HEK293 (cell line): Measurements from ENCODE around the gene CXCL3.

ENCODE experiments used
- CTCF ChIA-PET: fragments of 350-600 bp; formaldehyde crosslinking; extraction: SDS; loops from one replicate; lab custom pipeline; 2021; ENCODE audit warnings: antibody characterized with exemption; lab: Yijun Ruan, JAX
- POLR2A ChIA-PET: fragments of 300-600 bp; formaldehyde crosslinking; extraction: SDS; loops from one replicate; lab custom pipeline; 2020; ENCODE audit warnings: antibody characterized with exemption, inconsistent platforms; lab: Yijun Ruan, JAX
- H3K27ac ChIP-seq: fragments of 200-500 bp; sonication (Bioruptor generic); 2 replicates; pipeline ENCODE4 v1.5.1; 2014; ENCODE audit warnings: low read depth, low read length, control low read depth, inconsistent platforms; ENCODE audit errors: extremely low read depth
- H3K36me3 ChIP-seq, 2 experiments: fragments of 200-500 bp in 1 of 2; sonication (Bioruptor generic) in 1 of 2; 1 replicate in 1 of 2; 2 replicates in 1 of 2; pipeline ENCODE4 v1.5.1; 2014 to 2017; ENCODE audit warnings: inconsistent platforms in 2 of 2, low read length in 2 of 2; ENCODE audit not compliant: control insufficient read depth in 2 of 2, insufficient read depth in 1 of 2
- H3K4me1 ChIP-seq: fragments of 200-500 bp; sonication (Bioruptor generic); 2 replicates; pipeline ENCODE4 v1.5.1; 2014; ENCODE audit warnings: mild to moderate bottlenecking, low read length, inconsistent platforms; ENCODE audit not compliant: control insufficient read depth, insufficient read depth
- H3K4me3 ChIP-seq: 2 replicates; pipeline ENCODE4 v1.5.1; 2011; ENCODE audit warnings: low read depth, mild to moderate bottlenecking, control low read depth, low read length, moderate library complexity
- H3K9me3 ChIP-seq: fragments of 200-500 bp; sonication (Bioruptor generic); 2 replicates; pipeline ENCODE4 v1.5.1; 2014; ENCODE audit warnings: low read depth, low read length, inconsistent platforms; ENCODE audit not compliant: control insufficient read depth, insufficient read depth
- EGR2 ChIP-seq: fragments of 450-650 bp; formaldehyde crosslinking; IDR thresholded peaks from 2 replicates; pipeline ENCODE4 v1.5.1; 2016; ENCODE audit warnings: low read depth, missing biosample characterization, missing genetic modification characterization
- HOXA7 ChIP-seq: sonication (generic); formaldehyde crosslinking; IDR thresholded peaks from 2 replicates; pipeline ENCODE4 v1.8.1; 2022; ENCODE audit warnings: missing genetic modification reagents, borderline replicate concordance
- KLF8 ChIP-seq: fragments of 450-650 bp; formaldehyde crosslinking; IDR thresholded peaks from 2 replicates; pipeline ENCODE4 v1.5.1; 2016; ENCODE audit warnings: missing biosample characterization, missing genetic modification characterization
- MZF1 ChIP-seq: fragments of 450-650 bp; formaldehyde crosslinking; IDR thresholded peaks from 2 replicates; pipeline ENCODE4 v1.5.1; 2017; ENCODE audit warnings: missing biosample characterization, missing genetic modification characterization, borderline replicate concordance
- OVOL3 ChIP-seq: fragments of 450-650 bp; formaldehyde crosslinking; IDR thresholded peaks from 2 replicates; pipeline ENCODE4 v1.5.1; 2016; ENCODE audit warnings: missing biosample characterization, missing genetic modification characterization
- PRDM10 ChIP-seq: fragments of 450-650 bp; formaldehyde crosslinking; IDR thresholded peaks from 2 replicates; pipeline ENCODE4 v1.5.1; 2016; ENCODE audit warnings: missing biosample characterization, missing genetic modification characterization
- RBAK ChIP-seq: fragments of 450-650 bp; formaldehyde crosslinking; IDR thresholded peaks from 2 replicates; pipeline ENCODE4 v1.5.1; 2016; ENCODE audit warnings: missing biosample characterization, missing genetic modification characterization
- SP3 ChIP-seq: fragments of 450-650 bp; formaldehyde crosslinking; IDR thresholded peaks from 2 replicates; pipeline ENCODE4 v1.5.1; 2016; ENCODE audit warnings: missing biosample characterization, missing genetic modification characterization
- YY1 ChIP-seq: fragments of 450-650 bp; formaldehyde crosslinking; IDR thresholded peaks from 2 replicates; pipeline ENCODE4 v1.5.1; 2018; ENCODE audit warnings: missing biosample characterization, missing genetic modification characterization
- YY2 ChIP-seq: fragments of 450-650 bp; formaldehyde crosslinking; IDR thresholded peaks from 2 replicates; pipeline ENCODE4 v1.5.1; 2016; ENCODE audit warnings: missing biosample characterization, missing genetic modification characterization
- ZBTB20 ChIP-seq: fragments of 450-650 bp; formaldehyde crosslinking; IDR thresholded peaks from 2 replicates; pipeline ENCODE4 v1.5.1; 2016; ENCODE audit warnings: missing biosample characterization, missing genetic modification characterization
- ZNF10 ChIP-seq: fragments of 450-650 bp; formaldehyde crosslinking; IDR thresholded peaks from 2 replicates; pipeline ENCODE4 v1.5.1; 2017; ENCODE audit warnings: missing biosample characterization, missing genetic modification characterization
- ZNF248 ChIP-seq: fragments of 450-650 bp; formaldehyde crosslinking; IDR thresholded peaks from 2 replicates; pipeline ENCODE4 v1.5.1; 2017; ENCODE audit warnings: missing biosample characterization, missing genetic modification characterization
- ZNF280D ChIP-seq: fragments of 450-650 bp; formaldehyde crosslinking; IDR thresholded peaks from 2 replicates; pipeline ENCODE4 v1.5.1; 2016; ENCODE audit warnings: missing biosample characterization, missing genetic modification characterization
- ZNF292 ChIP-seq: fragments of 450-650 bp; formaldehyde crosslinking; IDR thresholded peaks from 2 replicates; pipeline ENCODE4 v1.5.1; 2016; ENCODE audit warnings: low read depth, missing biosample characterization, missing genetic modification characterization, borderline replicate concordance
- ZNF311 ChIP-seq: fragments of 450-650 bp; formaldehyde crosslinking; IDR thresholded peaks from 2 replicates; pipeline ENCODE4 v1.5.1; 2017; ENCODE audit warnings: missing biosample characterization, missing genetic modification characterization, borderline replicate concordance
- ZNF600 ChIP-seq: fragments of 450-650 bp; formaldehyde crosslinking; IDR thresholded peaks from 2 replicates; pipeline ENCODE4 v1.5.1; 2016; ENCODE audit warnings: missing biosample characterization, missing genetic modification characterization
- ZNF654 ChIP-seq: fragments of 450-650 bp; formaldehyde crosslinking; IDR thresholded peaks from 2 replicates; pipeline ENCODE4 v1.5.1; 2016; ENCODE audit warnings: low read depth, missing biosample characterization, missing genetic modification characterization
- ZNF830 ChIP-seq: fragments of 450-650 bp; IDR thresholded peaks from 2 replicates; pipeline ENCODE4 v1.5.0; 2018; ENCODE audit warnings: missing biosample characterization, missing genetic modification characterization, low read depth, mild to moderate bottlenecking, moderate library complexity
- TF ChIP-seq, protein P1 (sequence below): fragments of 450-650 bp; formaldehyde crosslinking; conservative IDR thresholded peaks from 2 replicates; pipeline ENCODE4 v1.5.1; 2016; ENCODE audit warnings: low read depth, missing biosample characterization, missing genetic modification characterization
- TF ChIP-seq, protein P2 (sequence below): fragments of 450-650 bp; formaldehyde crosslinking; IDR thresholded peaks from 2 replicates; pipeline ENCODE4 v1.5.1; 2017; ENCODE audit warnings: missing biosample characterization, missing genetic modification characterization
- TF ChIP-seq, protein P3 (sequence below): fragments of 450-650 bp; formaldehyde crosslinking; IDR thresholded peaks from 2 replicates; pipeline ENCODE4 v1.5.1; 2017; ENCODE audit warnings: missing biosample characterization, mild to moderate bottlenecking, missing genetic modification characterization, moderate library complexity

The CXCL3 gene

GRCh38 chr4:74066232-74066631 lies 27.7 kb upstream of the CXCL3 start:
- ChIA-PET CTCF (no interaction called here), POLR2A (no interaction called here)
- Histone ChIP-seq H3K4me3 (no peak overlapping the region), H3K36me3 (no peaks in the 10 kb centered on the region), H3K4me1 (no peaks in the 10 kb centered on the region)
- TF ChIP-seq RBAK (tag by site-specific recombination) (no peak), SP3 (tag by site-specific recombination) (no peak), OVOL3 (tag by site-specific recombination) (no peak), YY1 (no peak), MZF1 (tag by site-specific recombination) (no peak), EGR2 (no peak)
- TF ChIP-seq, all 188 proteins: peak for 0
- H3K9me3 ChIP-seq = no peaks in the 10 kb centered on the region
- H3K27ac ChIP-seq = no peak overlapping the region

- POLR2A ChIA-PET = no interaction called here
- CTCF ChIA-PET = interaction anchor here (0.6 to 0.7 kb wide), 2 partner anchors 100 to 1319 kb away, joined by 3 to 8 read pairs; no protein-coding TSS in a partner anchor
- no peak overlapping the region for H3K27ac ChIP-seq
- TF ChIP-seq ZNF600 (tag by site-specific recombination) (no peak), ZNF280D (tag by site-specific recombination) (no peak), ZNF248 (tag by site-specific recombination) (no peak), PRDM10 (tag by site-specific recombination) (no peak), ZNF10 (tag by site-specific recombination) (no peak), ZNF292 (tag by site-specific recombination) (no peak), ZNF654 (no peak), ZNF311 (no peak), HOXA7 (CRISPR knock-in tag) (no peak), ZNF830 (tag by site-specific recombination) (no peak), KLF8 (tag by site-specific recombination) (no peak), ZBTB20 (no peak), YY2 (tag by site-specific recombination) (no peak)
- TF ChIP-seq, protein P1, sequence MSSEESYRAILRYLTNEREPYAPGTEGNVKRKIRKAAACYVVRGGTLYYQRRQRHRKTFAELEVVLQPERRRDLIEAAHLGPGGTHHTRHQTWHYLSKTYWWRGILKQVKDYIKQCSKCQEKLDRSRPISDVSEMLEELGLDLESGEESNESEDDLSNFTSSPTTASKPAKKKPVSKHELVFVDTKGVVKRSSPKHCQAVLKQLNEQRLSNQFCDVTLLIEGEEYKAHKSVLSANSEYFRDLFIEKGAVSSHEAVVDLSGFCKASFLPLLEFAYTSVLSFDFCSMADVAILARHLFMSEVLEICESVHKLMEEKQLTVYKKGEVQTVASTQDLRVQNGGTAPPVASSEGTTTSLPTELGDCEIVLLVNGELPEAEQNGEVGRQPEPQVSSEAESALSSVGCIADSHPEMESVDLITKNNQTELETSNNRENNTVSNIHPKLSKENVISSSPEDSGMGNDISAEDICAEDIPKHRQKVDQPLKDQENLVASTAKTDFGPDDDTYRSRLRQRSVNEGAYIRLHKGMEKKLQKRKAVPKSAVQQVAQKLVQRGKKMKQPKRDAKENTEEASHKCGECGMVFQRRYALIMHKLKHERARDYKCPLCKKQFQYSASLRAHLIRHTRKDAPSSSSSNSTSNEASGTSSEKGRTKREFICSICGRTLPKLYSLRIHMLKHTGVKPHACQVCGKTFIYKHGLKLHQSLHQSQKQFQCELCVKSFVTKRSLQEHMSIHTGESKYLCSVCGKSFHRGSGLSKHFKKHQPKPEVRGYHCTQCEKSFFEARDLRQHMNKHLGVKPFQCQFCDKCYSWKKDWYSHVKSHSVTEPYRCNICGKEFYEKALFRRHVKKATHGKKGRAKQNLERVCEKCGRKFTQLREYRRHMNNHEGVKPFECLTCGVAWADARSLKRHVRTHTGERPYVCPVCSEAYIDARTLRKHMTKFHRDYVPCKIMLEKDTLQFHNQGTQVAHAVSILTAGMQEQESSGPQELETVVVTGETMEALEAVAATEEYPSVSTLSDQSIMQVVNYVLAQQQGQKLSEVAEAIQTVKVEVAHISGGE = no peak
- TF ChIP-seq, protein P2, sequence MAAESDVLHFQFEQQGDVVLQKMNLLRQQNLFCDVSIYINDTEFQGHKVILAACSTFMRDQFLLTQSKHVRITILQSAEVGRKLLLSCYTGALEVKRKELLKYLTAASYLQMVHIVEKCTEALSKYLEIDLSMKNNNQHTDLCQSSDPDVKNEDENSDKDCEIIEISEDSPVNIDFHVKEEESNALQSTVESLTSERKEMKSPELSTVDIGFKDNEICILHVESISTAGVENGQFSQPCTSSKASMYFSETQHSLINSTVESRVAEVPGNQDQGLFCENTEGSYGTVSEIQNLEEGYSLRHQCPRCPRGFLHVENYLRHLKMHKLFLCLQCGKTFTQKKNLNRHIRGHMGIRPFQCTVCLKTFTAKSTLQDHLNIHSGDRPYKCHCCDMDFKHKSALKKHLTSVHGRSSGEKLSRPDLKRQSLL = no peak
- TF ChIP-seq, protein P3, sequence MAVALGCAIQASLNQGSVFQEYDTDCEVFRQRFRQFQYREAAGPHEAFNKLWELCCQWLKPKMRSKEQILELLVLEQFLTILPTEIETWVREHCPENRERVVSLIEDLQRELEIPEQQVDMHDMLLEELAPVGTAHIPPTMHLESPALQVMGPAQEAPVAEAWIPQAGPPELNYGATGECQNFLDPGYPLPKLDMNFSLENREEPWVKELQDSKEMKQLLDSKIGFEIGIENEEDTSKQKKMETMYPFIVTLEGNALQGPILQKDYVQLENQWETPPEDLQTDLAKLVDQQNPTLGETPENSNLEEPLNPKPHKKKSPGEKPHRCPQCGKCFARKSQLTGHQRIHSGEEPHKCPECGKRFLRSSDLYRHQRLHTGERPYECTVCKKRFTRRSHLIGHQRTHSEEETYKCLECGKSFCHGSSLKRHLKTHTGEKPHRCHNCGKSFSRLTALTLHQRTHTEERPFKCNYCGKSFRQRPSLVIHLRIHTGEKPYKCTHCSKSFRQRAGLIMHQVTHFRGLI = no peak
Observed at GRCh38 chr4:74065115-74065642, 26.7 kb upstream of the CXCL3 start.

More at GRCh38 chr4:74065115-74065642, 26.7 kb upstream of the CXCL3 start:
- Histone ChIP-seq H3K9me3 (no peaks in the 10 kb centered on the region), H3K36me3 (no peaks in the 10 kb centered on the region), H3K4me3 (no peak overlapping the region), H3K4me1 (no peaks in the 10 kb centered on the region)
